GM21786 (cell line): Measurements from ENCODE around the gene SUSD3.
"Not testable (repeated sequence)": the region's sequence is repeated elsewhere in the genome, so short reads cannot be mapped to it uniquely, and the experiment has no call there.

Experiments
- ATAC-seq: cut with Tn5 transposase; IDR thresholded peaks from one replicate; pipeline ENCODE4 v1.9.1; 2021; ENCODE audit not compliant: unreplicated experiment

The SUSD3 gene

DNA sequence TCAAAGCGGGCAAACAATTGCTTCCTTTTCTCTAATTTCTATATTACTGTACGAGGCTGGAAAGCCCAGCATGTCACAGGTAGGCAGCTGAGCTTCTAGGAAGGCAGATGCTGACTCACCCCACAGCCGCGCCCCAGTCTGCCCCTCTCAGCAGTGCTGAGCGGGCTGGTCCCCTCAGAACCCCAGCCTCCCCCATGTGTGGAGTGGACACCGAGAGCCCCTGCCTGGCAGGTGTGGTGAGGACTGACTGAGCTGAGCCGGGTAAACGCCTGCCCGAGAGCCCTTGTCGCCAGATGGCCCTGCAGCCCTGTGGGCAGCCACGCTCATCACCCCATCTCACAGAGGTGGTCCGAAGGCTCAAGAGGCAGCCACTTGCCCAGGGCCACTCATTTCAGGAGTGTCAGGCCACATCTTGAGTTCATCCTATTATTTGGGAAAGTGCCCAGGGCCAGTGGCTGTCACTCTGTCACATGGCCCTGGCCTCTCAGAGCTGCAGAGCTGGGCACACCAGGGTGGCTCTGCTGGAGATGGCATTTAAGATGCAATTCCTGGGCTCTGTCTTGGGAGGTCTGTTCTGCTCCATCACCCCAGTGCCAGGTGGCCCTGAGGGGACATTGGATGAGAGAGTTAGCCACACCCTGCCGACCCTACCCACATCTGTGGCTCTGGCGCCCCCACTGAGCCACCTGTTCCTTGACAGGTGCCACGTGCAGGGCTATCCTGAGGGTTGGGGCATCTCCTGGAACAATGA lies 50.0 kb downstream of the SUSD3 start:
- ATAC-seq, result no peak

DNA sequence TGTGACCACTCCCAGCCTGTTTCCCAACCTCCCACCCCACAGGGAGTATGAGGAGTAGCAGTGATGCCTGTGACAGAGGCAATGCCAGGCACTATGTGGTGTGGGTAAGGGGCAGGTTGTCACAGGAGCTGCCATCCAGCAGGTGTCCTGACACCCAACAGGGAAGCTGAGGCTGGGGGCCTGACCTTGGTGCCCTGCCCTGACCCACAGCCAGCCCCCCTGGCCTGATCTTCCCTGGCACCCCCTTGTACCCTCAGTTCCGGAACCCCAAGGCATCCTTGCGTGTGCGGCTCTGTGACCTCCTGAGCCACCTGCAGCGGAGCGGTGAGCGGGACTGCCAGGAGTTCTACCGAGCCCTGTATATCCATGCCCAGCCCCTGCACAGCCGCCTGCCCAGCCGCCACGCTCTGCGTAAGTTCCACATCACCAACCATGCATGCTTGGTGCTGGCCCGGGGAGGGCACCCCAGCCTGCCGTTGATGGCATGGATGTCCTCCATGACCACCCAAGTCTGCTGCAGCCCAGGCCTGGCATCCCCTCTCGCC lies 51.9 kb downstream of the SUSD3 start:
- ATAC-seq, result no peak

DNA sequence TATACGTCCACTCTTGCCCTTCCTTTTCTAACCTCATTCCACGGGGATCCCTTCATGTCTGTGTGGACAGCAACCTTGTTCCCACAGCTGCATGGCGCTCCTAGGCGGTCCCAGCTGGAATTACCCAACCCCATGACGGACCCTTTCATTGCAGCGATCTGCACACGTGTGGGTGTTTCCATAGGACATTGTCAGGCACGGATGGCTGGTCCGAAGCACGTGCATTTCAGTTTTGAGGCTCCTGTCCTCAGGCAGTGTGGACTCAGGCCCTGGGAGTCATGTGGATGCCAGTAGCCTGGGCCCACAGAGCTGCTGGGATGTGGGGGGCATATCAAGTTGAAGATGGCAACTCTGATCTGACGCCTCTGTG lies 52.5 kb downstream of the SUSD3 start:
- ATAC-seq, result no peak

DNA sequence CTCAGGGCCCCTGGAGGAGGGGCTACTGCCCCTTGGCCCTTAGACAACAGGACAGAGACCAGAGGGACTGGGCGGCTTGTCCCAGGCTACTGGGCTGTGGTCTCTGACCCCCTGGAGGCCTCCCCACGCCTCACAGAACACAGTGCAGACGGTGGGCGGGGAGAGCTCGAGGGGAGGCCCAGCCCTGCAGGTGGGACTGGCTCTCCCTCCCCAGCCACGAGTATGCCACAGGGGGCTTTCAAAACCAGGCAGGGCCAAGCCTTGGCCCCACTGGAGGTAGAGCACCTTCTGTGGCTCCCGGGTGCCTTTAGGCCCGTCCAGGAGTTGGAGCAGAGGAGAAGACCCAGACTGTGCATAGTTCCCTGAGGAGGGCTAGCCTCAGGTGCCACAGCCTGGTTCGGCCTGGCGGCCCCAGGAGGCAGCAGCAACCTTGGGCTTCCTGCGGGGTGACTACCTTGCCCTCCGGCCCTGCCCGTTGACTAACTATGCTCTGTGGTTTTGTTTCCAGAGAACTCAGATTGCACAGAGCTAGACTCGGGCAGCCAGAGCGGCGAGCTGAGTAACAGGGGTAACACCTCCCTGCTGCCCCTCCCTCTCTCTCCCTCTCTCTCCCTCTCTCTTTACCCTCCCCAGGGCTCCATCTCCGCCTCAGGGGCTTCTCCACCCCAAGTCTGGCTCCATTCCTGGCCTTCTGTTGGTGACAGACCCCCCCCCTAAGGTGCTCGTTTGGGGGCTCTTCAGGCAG lies 53.0 kb downstream of the SUSD3 start:
- no peak for ATAC-seq

DNA sequence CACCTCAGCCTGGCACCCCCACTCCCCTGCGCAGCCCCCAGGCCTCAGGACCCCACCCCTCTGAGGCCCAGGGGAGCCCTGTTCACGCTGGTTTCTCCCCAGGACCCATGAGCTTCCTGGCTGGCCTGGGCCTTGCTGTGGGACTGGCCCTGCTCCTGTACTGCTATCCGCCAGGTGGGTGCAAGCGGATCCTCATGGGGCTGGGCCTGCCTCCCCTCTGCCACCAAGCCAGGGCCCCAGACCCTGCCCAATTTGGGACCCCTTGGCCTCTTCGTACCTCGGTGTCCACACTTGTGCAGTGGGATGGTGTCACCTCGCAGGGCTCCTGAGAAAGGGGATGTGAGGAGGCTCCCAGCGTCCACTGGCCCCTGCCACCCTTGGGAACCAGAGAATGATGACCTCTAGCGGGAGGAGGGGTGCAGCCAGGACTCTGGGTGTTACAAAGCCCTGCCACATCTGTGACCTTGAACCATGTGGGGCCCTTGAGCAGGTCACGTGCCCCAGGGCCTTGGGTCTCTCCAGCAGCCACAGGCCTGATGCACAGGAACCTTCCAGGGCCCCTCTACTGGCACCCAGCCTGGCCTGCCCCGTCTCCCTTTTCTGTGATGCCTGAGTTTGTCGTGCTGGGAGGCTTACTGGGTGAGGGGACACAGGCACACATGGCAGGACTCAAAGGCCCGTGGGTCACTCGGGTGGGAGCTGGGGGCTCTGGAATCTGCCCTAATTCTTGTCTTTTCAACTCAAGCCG lies 53.8 kb downstream of the SUSD3 start:
- no peak for ATAC-seq

DNA sequence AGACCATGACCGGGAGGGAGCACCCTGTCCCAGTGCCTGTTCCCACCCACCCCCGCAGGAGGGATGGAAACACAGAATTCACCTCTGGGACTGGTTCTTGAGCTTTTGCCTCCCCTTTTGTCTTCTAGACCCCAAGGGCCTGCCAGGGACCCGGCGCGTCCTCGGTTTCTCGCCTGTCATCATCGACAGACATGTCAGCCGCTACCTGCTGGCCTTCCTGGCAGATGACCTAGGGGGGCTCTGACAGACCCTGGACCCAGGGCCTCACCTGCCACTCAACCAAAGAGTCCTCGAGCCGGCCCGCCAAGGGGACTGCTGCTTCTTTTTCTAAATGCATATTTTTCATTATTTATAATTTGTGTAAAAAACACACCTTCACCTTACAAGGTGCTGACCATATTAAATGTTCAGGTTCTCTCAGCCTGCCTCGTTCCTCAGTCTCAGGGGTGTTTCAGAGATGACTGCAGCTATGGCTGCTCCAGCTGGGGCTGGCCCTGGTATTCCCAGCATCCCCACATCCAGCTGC lies 54.4 kb downstream of the SUSD3 start:
- ATAC-seq, result no peak

DNA sequence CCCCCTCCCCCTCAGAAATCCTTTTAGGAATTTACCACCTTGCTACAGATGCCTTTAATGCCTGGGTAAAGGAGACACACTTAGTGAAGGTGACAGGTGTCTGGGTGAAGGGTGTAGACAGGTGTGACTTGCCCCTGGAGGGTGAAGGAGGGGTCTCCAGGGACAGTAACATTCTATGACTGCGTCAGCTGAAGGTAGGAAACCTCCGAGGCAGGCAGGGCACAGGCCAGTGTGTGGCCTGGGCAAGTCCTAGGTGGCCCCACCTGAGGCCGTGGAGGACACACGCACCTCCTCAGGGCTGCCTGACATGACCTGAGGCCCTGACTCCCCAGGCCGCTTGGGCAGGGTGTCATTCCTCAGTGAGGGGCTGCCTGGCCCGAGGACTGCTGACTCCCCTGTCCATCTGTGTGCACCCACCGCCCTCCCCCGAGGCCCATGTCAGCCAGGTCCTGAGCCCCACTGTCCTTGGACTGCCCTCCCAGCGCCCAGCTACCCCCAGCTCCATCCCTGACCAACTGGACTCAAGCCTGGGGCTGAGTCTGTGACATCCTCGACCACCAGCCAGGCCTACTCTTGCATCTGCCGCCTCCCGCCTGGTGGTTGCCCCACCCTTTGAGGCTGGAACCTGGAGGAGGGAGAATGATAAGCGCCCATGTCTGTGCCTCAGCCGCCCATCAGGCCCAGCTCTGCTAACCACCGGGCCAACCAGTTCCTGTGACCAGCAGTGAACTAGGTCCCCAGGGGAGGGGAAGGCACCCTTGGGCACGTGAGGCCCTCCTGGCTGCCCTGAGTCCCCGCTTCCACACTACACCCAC lies 55.9 kb downstream of the SUSD3 start:
- no peak for ATAC-seq

DNA sequence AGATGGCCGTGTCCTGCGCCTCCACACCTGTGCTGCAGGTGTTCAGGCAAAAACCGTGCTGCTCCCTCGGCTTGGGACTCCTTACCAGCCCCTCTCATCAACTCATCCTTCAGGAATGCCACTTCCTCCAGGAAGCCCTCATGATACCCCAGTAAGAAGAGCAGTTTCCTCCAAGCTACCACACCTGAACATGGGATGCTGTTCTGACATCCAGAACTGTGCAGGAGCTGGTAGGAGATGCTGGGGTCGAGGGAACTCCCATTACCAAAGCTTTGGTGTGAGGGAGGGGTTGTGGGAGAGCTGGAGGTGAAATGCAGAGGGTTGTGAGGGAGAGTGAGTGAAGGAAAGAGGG lies 56.5 kb downstream of the SUSD3 start:
- ATAC-seq, result no peak

DNA sequence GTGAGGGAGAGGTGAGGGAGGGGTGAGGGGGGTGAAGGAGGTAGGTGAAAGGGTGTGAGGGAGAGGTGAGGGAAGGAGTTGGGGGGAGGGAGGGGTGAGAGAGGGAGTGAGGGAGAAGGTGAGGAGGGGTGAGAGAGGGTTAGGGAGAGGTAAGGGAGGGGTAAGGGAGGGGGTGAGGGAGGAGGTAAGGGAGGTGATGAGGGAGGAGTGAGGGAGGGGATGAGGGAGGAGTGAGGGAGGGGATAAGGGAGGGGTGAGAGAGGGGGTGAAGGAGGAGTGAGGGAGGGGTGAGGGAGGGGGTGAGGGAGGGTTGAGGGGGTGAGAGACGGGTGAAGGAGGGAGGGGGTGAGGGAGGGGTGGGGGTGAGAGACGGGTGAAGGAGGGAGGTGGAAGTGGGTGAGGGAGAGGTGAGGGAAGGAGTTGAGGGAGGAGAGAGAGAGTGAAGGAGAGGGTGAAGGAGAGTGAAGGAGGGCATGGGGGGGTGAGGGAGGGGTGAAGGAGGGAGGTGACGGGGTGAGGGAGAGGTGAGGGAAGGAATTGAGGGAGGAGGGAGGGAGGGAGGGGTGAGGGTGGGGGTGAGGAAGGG lies 57.1 kb downstream of the SUSD3 start:
- ATAC-seq, result no peak

DNA sequence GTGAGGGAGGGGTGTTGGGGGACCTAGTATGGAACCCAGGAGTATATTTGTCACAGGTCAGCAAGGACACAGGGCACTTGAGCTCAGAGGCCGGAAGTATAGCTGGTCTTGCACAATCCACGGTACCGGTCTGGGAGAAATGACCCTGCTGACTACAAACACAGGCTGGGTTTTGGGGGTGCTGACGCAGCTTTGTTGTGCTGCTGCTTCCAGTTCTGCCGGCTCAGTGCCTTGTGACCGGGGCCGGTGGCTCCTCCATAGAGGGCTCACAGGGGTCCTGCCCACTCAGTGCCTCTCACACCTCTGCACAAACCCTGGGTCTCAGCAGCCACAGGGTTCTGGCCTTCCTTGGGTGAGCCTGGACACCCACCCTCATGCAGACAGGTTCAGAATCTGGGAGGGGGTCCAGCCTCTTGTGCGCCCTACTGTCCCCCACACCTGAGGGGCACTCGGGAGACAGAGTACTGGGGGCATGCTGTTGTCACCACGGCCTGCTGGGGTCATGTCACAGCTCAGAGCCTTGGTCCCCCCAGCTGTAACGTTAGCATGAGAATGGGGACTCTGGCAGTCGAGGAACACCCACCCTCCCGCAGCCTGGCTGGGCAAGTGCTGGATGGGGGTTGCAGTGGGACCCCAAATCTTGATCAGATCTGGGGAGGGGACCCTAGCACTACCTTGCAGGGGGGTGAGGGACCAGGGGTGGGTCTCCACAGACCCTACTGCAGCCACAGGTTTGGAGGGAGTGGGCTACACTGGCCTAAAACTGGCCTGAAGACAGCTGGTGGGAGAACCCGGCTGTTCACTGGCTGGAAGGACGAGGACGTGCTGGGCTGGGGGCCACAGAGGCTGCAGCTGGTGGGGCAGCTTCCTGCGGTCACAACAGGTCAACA lies 57.8 kb downstream of the SUSD3 start:
- no peak for ATAC-seq

DNA sequence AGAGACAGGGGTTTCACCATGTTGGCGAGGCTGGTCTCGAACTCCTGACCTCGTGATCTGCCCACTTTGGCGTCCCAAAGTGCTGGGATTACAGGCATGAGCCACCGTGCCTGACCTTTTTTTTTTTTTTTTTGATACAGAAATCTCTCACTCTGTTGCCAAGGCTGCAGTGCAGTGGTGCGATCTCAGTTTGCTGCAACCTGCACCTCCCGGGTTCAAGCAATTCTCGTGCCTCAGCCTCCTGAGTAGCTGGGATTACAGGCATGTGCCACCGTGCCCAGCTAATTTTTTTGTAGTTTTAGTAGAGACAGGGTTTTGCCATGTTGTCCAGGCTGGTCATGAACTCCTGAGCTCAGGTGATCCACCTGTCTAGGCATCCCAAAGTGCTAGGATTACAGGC lies 59.0 kb downstream of the SUSD3 start:
- not testable (repeated sequence) for ATAC-seq

DNA sequence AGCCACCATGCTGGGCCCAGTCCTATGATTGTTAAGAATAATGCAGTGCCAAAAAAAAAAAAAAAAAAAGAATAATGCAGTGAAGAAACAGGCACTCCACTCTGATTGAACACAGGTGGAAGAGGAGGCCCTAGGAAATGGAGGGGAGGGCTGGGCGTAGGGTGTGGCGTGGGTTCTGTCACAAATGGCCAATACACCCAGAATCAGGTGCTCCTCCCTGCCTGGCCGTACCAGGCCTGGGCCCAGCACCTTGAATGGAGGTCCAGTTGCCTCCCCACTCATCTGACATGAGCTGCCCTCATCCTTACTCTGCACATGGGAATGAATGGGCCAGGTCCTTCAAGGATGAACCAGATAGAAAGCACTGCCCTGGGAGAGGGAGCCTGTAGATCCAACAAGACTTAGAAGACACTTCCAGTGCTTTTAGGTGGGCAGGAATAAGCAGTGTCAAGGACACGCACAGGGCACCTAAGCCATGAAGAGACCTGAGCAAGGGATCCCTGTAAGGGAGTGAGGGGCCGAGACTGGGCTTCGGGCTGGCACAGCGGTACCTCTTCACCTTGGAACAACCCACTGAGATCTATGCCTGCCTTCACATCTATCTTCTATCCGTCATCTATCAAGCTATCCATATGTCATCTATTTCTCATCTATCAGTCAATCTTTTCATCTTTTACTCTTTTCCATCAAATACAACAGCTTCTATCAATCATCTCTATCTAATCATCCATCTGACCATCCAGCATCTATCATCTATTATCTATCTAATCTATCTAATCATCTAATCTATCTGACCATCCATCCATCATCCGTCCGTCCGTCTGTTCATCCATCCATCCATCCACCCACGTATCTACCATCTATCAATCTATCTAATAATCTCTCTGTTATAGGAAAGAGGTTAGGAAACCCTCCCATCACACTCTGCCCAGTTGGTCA lies 59.7 kb downstream of the SUSD3 start:
- ATAC-seq, result no peak

DNA sequence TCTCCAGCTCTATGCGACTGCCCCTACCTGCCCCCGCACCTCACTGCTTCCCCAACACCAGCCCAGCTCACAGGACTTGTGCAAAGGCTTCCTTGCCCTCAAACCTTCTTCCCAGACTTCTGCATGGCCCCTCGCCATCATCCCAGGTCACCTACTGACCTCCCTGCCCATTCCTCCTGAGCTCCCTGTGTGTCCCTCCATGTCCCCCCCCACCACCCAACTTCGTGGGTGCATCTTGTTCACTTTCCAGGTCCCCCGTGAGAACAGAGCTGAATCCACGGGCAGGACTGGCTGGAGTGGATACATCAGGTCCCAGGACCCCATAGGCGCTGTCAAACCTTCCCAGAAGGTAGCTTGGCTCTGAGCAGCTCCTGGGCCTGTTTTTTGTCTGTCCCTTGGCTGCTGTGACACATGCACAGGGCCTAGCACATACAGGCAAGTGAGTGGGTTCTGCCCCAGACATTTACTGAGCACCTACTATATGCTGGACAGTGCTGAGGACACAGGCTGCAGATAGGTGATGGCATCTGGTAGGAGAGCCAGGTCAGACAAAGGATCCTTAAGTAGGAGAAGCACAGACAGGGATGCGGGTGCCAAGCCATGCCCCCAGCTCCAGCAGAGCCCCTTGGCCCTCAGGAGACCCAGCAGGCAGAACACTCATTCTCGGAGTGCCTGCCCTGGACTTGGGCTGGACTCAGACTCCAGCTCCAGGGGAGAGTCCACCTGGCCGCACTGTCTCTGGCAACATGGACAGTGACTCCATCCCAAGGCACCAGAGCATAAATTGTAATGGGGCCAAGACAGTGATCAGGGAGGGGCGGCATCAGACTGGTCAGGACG lies 60.6 kb downstream of the SUSD3 start:
- ATAC-seq, result no peak

DNA sequence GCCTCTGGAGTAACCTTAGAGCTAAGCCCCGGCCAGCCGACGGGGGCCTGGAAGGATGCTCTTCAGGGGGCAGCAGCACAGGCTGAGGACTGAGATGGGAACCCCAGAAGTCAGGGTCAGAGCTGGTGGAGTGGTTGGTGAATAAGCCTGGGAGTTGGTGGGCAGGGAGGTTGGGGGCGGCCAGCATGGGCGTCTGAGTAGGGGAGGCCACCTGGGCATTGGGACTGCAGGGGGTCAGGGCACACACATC lies 61.1 kb downstream of the SUSD3 start:
- ATAC-seq, result no peak

DNA sequence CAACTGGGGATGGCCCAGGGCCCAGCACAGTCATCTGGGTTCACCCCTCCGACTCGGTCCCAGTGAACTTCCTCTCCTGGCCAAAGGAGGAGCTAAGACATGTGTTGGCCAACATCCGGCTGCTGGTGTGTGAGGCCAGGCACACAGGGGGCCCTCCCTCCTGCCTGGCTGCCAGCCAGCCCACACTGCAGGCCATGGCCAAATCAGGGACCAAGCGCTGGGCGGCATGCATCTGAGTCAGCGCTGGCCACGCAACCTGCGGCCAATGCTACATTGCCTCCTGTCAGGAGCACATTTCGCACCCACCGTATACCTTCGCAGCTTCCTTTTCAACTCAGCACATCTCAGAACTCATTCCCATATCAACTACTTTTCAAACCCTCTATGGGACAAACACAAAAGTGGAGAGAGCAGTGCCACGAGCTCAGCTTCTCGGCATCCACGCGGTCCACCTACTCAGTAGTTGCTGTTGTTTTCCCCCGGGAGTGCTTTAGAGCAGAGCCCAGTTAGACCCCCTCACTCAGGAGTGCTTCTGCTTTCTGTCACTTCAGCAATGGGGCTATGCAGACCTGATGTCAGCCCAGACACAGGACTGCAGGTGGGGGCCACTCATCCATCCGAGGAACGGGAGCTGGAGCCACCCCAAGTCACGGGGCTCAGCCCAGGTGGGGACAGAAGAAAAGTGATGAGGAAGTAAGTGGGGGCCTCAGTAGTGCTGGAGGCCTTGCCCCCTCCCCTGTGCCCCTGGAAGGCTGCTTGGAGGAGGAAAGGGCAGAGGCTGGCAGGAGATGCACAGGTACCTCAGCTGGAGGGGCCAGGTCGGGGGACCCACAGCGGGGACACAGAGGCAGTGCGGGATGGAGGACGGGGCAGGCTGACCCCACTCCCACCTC lies 61.7 kb downstream of the SUSD3 start:
- ATAC-seq, result peak; percentile 93

DNA sequence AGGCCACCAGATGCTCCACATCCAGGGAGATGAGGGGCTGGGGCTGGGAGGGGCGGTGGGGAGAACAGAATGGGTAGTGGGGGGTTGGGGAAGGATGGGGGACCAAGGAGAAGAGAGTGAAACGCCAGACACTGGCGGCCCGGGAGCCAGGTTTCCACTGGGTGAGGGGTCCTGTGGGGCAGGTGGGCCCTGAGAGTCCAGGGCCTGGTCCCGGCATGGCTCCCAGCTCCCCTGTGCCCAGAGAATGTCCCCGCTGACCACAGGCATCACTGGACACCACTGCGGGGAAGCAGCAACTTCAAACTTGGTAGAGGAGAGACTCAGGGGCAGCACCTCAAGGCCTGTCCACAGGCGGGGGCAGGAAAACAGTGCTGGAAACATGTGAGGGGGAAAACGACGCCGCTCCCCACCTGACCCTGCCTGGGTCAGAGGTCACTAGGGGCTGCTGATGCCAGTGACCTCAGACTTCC lies 62.4 kb downstream of the SUSD3 start:
- ATAC-seq, result no peak
